Measurements from ENCODE around the gene C17orf75.

C17orf75 gene

GRCh38 chr17:32349854-32350665 is 8.1 kb upstream of the C17orf75 start, which contains the start of gene ZNF207:
Gene ZNF207, plus strand, starts transcription at chr17:32350157. Its CDS starts 129 bp downstream, at chr17:32350286.
- Histone ChIP-seq H3K79me2 (ENCODE audit: insufficient read depth, low read length) (peaks cover 61% of the 10 kb centered on the region), H3K9me3 (ENCODE audit: insufficient read depth, low read depth, low read length) (no peaks in the 10 kb centered on the region), H3K9me2 (replicated peaks; ENCODE audit: low read depth, low read length) (no peaks in the 10 kb centered on the region), H3K36me3 (ENCODE audit: insufficient read depth, low read length) (peaks cover 21% of the 10 kb centered on the region), H3F3A (ENCODE audit: low read depth) (no peaks in the 10 kb centered on the region), H4K20me1 (ENCODE audit: insufficient read depth, low read length, poor library complexity, severe bottlenecking) (peaks cover 47% of the 10 kb centered on the region), H3K4me1 (ENCODE audit: insufficient read depth, low read length, poor library complexity, severe bottlenecking) (peaks cover 38% of the 10 kb centered on the region), H3K9ac (ENCODE audit: low read depth, low read length, poor library complexity, severe bottlenecking) (peak within 1 kb of the TSS; percentile 98), H3K27me3 (ENCODE audit: insufficient read depth, low read length, poor library complexity, severe bottlenecking) (peaks cover 6% of the 10 kb centered on the region), H3K4me2 (ENCODE audit: low read depth, low read length, poor library complexity, severe bottlenecking) (peak within 1 kb of the TSS; percentile 78), H2AFZ (ENCODE audit: low read length) (peak within 1 kb of the TSS; percentile 90), H3K4me3 (ENCODE audit: low read length, poor library complexity, severe bottlenecking) (peak within 1 kb of the TSS; percentile 93)
- no peak for TF ChIP-seq CTCF (conservative IDR thresholded peaks at IDR 0.05; ENCODE audit: low read length)
- TF ChIP-seq EZH2phosphoT487 (IDR thresholded peaks at IDR 0.05; ENCODE audit: borderline replicate concordance) = no peak

GRCh38 chr17:32349503-32349853 is 7.5 kb upstream of the C17orf75 start:
- Histone ChIP-seq H2AFZ (ENCODE audit: low read length) (peak overlapping the region; percentile 90), H3K4me3 (ENCODE audit: low read length, poor library complexity, severe bottlenecking) (peak overlapping the region; percentile 93), H3K79me2 (ENCODE audit: insufficient read depth, low read length) (peaks cover 55% of the 10 kb centered on the region)

GRCh38 chr17:32348483-32348800 is 6.5 kb upstream of the C17orf75 start:
- H3K4me2 ChIP-seq (ENCODE audit: low read depth, low read length, poor library complexity, severe bottlenecking) = peak overlapping the region; percentile 78
- H3K9me2 ChIP-seq (replicated peaks; ENCODE audit: low read depth, low read length) = no peaks in the 10 kb centered on the region
- H4K20me1 ChIP-seq (ENCODE audit: insufficient read depth, low read length, poor library complexity, severe bottlenecking) = peaks cover 33% of the 10 kb centered on the region
- H3K9me3 ChIP-seq (ENCODE audit: insufficient read depth, low read depth, low read length) = no peaks in the 10 kb centered on the region
- H3F3A ChIP-seq (ENCODE audit: low read depth) = no peaks in the 10 kb centered on the region
- H3K4me1 ChIP-seq (ENCODE audit: insufficient read depth, low read length, poor library complexity, severe bottlenecking) = peaks cover 26% of the 10 kb centered on the region
- H3K36me3 ChIP-seq (ENCODE audit: insufficient read depth, low read length) = peaks cover 9% of the 10 kb centered on the region
- H3K27me3 ChIP-seq (ENCODE audit: insufficient read depth, low read length, poor library complexity, severe bottlenecking) = peaks cover 6% of the 10 kb centered on the region
- H3K4me3 ChIP-seq (ENCODE audit: low read length, poor library complexity, severe bottlenecking) = no peak overlapping the region
- H2AFZ ChIP-seq (ENCODE audit: low read length) = no peak overlapping the region
- peaks cover 44% of the 10 kb centered on the region for H3K79me2 ChIP-seq (ENCODE audit: insufficient read depth, low read length)
- H3K9ac ChIP-seq (ENCODE audit: low read depth, low read length, poor library complexity, severe bottlenecking) = no peak overlapping the region
- TF ChIP-seq CTCF (conservative IDR thresholded peaks at IDR 0.05; ENCODE audit: low read length) (no peak), EZH2phosphoT487 (IDR thresholded peaks at IDR 0.05; ENCODE audit: borderline replicate concordance) (no peak)

More at GRCh38 chr17:32349503-32349853, 7.5 kb upstream of the C17orf75 start:
- peaks cover 33% of the 10 kb centered on the region for H3K4me1 ChIP-seq (ENCODE audit: insufficient read depth, low read length, poor library complexity, severe bottlenecking)
- H3K9me3 ChIP-seq (ENCODE audit: insufficient read depth, low read depth, low read length) = no peaks in the 10 kb centered on the region
- TF ChIP-seq EZH2phosphoT487 (IDR thresholded peaks at IDR 0.05; ENCODE audit: borderline replicate concordance) = no peak
- TF ChIP-seq CTCF (conservative IDR thresholded peaks at IDR 0.05; ENCODE audit: low read length) = no peak
- H4K20me1 ChIP-seq (ENCODE audit: insufficient read depth, low read length, poor library complexity, severe bottlenecking) = peaks cover 42% of the 10 kb centered on the region
- H3K9me2 ChIP-seq (replicated peaks; ENCODE audit: low read depth, low read length) = no peaks in the 10 kb centered on the region
- H3K36me3 ChIP-seq (ENCODE audit: insufficient read depth, low read length) = peaks cover 17% of the 10 kb centered on the region
- H3K9ac ChIP-seq (ENCODE audit: low read depth, low read length, poor library complexity, severe bottlenecking) = peak overlapping the region; percentile 98
- peaks cover 6% of the 10 kb centered on the region for H3K27me3 ChIP-seq (ENCODE audit: insufficient read depth, low read length, poor library complexity, severe bottlenecking)
- no peaks in the 10 kb centered on the region for H3F3A ChIP-seq (ENCODE audit: low read depth)
- peak overlapping the region; percentile 78 for H3K4me2 ChIP-seq (ENCODE audit: low read depth, low read length, poor library complexity, severe bottlenecking)

Measured in Loucy (cell line).